Activated T-helper 17 cell treated with anti-CD3 and anti-CD28 coated beads, Interleukin-2, amount 50 U/mL, for 72 hours (primary cell): Measurements from ENCODE around the gene MADCAM1. TPM values are rescaled to one million over a fixed set of nuclear protein-coding genes. Genes with fewer than 3 reads are reported as not detected.
A peak's percentile ranks its signal among the peaks of the same experiment; 100 is the strongest.

ENCODE experiments used
- ATAC-seq: fragments of 150-1000 bp; cut with Tn5 transposase; replicated peaks from 2 replicates; pipeline ENCODE4 v1.10.0; 2021; ENCODE audit warnings: mild to moderate bottlenecking, moderate library complexity
- H3K27ac Mint-ChIP-seq: one replicate; pipeline ENCODE4 v1.8.0; 2022; ENCODE audit warnings: mixed read lengths
- H3K27me3 Mint-ChIP-seq: one replicate; pipeline ENCODE4 v1.8.0; 2022; ENCODE audit warnings: mixed read lengths
- H3K36me3 Mint-ChIP-seq: one replicate; pipeline ENCODE4 v1.8.0; 2022; ENCODE audit warnings: low read depth, mild to moderate bottlenecking, mixed read lengths
- H3K4me1 Mint-ChIP-seq: one replicate; pipeline ENCODE4 v1.8.0; 2022; ENCODE audit warnings: mixed read lengths
- H3K4me3 Mint-ChIP-seq: one replicate; pipeline ENCODE4 v1.8.0; 2022; ENCODE audit warnings: mild to moderate bottlenecking, mixed read lengths
- H3K9me3 Mint-ChIP-seq: one replicate; pipeline ENCODE4 v1.8.0; 2022; ENCODE audit warnings: mixed read lengths
- total RNA-seq, 2 donors: library from RNA; stranded (reverse); gene quantifications; one replicate each; pipeline ENCODE4 v1.2.3, GENCODE V29; 2022

The MADCAM1 gene
- total RNA-seq, 2 donors from 2014 or later, result 0.29 TPM; not detected in 1

GRCh38 chr19:507286-508203 is 11.3 kb downstream of the MADCAM1 start, which contains the start of gene TPGS1:
TPGS1 (plus strand) TSS chr19:507497; CDS start chr19:507507, 10 bp downstream.
- no peaks in the 10 kb centered on the region for H3K27me3 Mint-ChIP-seq
- H3K4me3 Mint-ChIP-seq, result peak within 1 kb of the TSS; percentile 87
- H3K4me1 Mint-ChIP-seq, result peaks cover 22% of the 10 kb centered on the region
- peaks cover 14% of the 10 kb centered on the region for H3K36me3 Mint-ChIP-seq
- ATAC-seq, result peak; percentile 68
- H3K27ac Mint-ChIP-seq, result peak within 1 kb of the TSS; percentile 99
- H3K9me3 Mint-ChIP-seq, result no peaks in the 10 kb centered on the region

DNA sequence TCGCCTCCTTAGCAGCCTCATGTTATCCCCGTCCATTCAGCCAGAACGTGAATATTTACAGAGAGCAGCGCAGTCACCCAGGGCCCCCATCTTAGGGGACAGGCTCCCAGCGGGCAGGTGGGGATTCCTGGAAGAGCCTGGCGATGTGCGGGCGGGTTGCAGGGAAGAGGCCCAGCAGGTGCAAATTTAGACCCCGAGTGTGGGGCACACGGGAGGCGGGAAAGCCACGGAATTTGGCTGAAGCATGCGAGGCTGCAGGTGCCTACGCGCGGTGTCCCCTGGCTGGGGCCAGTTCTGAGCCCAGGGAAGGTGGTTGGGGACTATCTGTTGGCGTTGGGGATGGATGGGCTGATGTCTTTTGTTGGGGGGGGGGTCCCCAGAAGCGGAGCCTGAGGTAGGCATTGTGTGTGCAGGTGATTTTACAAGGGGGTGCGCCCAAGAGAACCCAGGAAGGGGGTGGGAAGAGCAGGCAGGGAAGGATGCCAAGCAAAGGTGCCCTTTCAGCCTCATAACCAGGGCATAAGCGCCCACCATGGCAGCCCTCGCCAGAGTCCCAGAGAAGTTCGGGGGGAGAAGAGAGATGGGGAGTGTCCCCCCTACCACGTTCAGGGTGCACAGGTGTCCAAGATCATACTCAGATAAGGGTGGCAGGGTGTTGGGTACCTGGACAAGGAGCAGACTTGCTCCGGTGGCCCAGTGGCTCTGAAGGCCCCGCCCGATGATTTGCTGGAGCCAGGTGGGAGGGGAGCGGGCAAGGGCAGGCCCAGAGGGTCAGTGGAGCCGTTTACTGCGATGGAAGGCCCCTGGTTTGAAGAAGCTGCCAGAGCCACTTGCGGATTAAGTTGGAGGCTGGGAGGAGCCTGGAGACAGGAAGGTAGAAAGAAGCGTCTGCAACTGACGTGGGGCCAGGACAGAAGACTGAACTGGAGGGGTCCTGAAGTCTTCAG is 12.2 kb downstream of the MADCAM1 start:
- peaks cover 14% of the 10 kb centered on the region for H3K36me3 Mint-ChIP-seq
- peak overlapping the region; percentile 87 for H3K4me3 Mint-ChIP-seq
- no peak for ATAC-seq
- H3K27me3 Mint-ChIP-seq, result no peaks in the 10 kb centered on the region
- peak overlapping the region; percentile 93 for H3K27ac Mint-ChIP-seq
- H3K4me1 Mint-ChIP-seq, result peaks cover 22% of the 10 kb centered on the region
- no peaks in the 10 kb centered on the region for H3K9me3 Mint-ChIP-seq

- ATAC-seq, result peak; percentile 49
- Mint-ChIP-seq H3K4me3 (peak overlapping the region; percentile 87), H3K27me3 (no peaks in the 10 kb centered on the region), H3K9me3 (no peaks in the 10 kb centered on the region), H3K4me1 (peaks cover 26% of the 10 kb centered on the region), H3K27ac (peak overlapping the region; percentile 99), H3K36me3 (peaks cover 14% of the 10 kb centered on the region)
Observed at GRCh38 chr19:510606-511100, 14.4 kb downstream of the MADCAM1 start.

GRCh38 chr19:511101-511851 is 15.0 kb downstream of the MADCAM1 start:
- peak overlapping the region; percentile 87 for H3K4me3 Mint-ChIP-seq

GRCh38 chr19:512547-513365 is 16.5 kb downstream of the MADCAM1 start:
- H3K4me1 Mint-ChIP-seq, result peaks cover 30% of the 10 kb centered on the region
- H3K9me3 Mint-ChIP-seq, result no peaks in the 10 kb centered on the region
- no peak overlapping the region for H3K4me3 Mint-ChIP-seq
- no peaks in the 10 kb centered on the region for H3K27me3 Mint-ChIP-seq
- H3K27ac Mint-ChIP-seq, result peak overlapping the region; percentile 99
- H3K36me3 Mint-ChIP-seq, result peaks cover 6% of the 10 kb centered on the region
- ATAC-seq, result no peak

More at GRCh38 chr19:511101-511851, 15.0 kb downstream of the MADCAM1 start:
- no peaks in the 10 kb centered on the region for H3K9me3 Mint-ChIP-seq
- no peaks in the 10 kb centered on the region for H3K27me3 Mint-ChIP-seq
- peak overlapping the region; percentile 99 for H3K27ac Mint-ChIP-seq
- peaks cover 26% of the 10 kb centered on the region for H3K4me1 Mint-ChIP-seq
- ATAC-seq, result peak; percentile 53
- H3K36me3 Mint-ChIP-seq, result peaks cover 14% of the 10 kb centered on the region

DNA sequence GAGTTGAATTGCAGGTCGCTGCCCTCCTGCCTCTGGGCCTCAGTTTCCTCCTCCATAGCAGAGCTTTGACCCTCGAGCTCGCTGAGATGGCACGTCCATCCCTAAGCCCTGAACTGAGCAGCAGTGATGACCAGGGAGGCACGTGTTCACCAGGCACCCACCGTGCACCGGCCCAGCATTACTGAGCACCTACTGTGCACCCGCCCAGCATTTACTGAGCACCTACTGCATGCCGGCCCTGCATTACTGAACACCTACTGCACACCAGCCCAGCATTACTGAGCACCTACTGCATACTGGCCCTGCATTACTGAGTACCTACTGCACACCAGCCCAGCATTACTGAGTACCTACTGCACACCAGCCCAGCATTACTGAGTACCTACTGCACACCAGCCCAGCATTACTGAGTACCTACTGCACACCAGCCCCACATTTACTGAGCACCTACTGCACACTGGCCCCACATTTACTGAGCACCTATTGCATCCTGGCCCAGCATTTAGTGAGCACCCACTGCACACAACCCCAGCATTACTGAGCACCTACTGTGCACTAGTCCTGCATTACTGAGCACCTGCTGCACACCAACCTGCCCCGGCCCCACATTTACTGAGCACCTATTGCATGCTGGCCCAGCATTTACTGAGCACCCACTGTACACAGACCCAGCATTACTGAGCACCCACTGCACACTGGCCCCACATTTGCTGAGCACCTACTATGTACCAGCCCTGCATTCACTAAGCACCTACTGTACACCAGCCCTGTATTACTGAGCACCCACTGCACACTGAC is 17.3 kb downstream of the MADCAM1 start:
- Mint-ChIP-seq H3K27ac (peak overlapping the region; percentile 18), H3K4me3 (no peak overlapping the region), H3K4me1 (peaks cover 25% of the 10 kb centered on the region), H3K27me3 (no peaks in the 10 kb centered on the region), H3K9me3 (no peaks in the 10 kb centered on the region), H3K36me3 (peaks cover 6% of the 10 kb centered on the region)
- no peak for ATAC-seq

DNA sequence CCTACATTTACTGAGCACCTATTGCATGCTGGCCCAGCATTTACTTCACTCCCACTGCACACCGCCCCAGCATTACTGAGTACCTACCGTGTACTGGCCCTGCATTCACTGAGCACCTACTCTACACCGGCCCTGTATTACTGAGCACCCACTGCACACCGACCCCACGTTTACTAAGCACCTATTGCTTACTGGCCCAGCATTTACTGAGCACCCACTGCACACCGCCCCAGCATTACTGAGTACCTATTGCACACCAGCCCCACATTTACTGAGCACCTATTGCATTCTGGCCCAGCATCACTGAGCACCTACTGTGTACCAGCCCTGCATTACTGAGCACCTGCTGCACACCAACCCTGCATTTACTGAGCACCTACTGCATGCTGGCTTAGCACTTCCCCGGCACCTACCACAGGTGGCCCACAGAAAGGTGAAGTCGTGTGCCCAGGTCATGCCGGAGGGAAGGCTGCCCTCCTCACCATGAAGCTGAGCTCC is 17.9 kb downstream of the MADCAM1 start:
- Mint-ChIP-seq H3K9me3 (no peaks in the 10 kb centered on the region), H3K27ac (peak overlapping the region; percentile 18), H3K4me1 (peaks cover 20% of the 10 kb centered on the region), H3K4me3 (no peak overlapping the region), H3K27me3 (no peaks in the 10 kb centered on the region), H3K36me3 (peaks cover 6% of the 10 kb centered on the region)
- no peak for ATAC-seq

DNA sequence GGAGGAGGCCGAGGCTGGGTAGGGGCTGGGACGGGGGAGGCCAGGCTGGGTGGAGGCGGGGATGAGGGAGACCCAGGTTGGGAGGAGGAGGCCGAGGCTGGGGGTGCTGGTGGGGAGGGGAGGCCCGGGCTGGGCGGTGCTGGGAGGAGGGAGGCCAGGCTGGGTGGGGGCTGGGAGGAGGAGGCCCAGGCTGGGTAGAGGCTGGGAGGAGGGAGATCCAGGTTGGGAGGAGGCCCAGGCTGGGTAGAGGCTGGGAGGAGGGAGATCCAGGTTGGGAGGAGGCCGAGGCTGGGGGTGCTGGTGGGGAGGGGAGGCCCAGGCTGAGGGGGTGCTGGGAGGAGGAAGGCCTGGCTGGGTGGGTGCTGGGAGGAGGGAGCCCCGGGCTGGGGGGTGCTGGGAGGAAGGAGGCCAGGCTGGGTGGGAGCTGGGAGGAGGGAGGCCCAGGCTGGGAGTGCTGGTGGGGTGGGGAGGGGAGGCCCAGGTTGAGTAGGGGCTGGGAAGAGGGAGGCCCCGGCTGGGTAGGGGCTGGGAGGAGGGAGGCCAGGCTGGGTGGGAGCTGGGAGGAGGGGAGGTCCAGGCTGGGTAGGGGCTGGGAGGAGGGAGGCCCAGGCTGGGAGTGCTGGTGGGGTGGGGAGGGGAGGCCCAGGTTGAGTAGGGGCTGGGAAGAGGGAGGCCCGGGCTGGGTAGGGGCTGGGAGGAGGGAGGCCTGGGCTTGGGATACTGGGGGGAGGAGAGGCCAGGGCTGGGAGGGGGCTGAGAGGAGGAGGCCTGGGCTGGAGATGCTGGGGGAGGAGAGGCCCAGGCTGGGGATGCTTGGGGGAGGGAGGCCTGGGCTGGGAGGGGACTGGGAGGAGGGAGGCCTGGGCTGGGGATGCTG is 21.7 kb downstream of the MADCAM1 start:
- H3K27ac Mint-ChIP-seq, result no peak overlapping the region
- ATAC-seq, result no peak
- H3K9me3 Mint-ChIP-seq, result no peaks in the 10 kb centered on the region

GRCh38 chr19:518598-519231 is 22.4 kb downstream of the MADCAM1 start:
- peak; percentile 77 for ATAC-seq
- Mint-ChIP-seq H3K36me3 (no peaks in the 10 kb centered on the region), H3K4me1 (peaks cover 12% of the 10 kb centered on the region), H3K9me3 (no peaks in the 10 kb centered on the region), H3K27me3 (no peaks in the 10 kb centered on the region), H3K27ac (no peak overlapping the region), H3K4me3 (no peak overlapping the region)

More for the DNA sequence above, 21.7 kb downstream of the MADCAM1 start:
- no peaks in the 10 kb centered on the region for H3K36me3 Mint-ChIP-seq
- no peak overlapping the region for H3K4me3 Mint-ChIP-seq
- H3K4me1 Mint-ChIP-seq, result peaks cover 12% of the 10 kb centered on the region
- H3K27me3 Mint-ChIP-seq, result no peaks in the 10 kb centered on the region

- Mint-ChIP-seq H3K4me3 (no peak overlapping the region), H3K4me1 (peaks cover 5% of the 10 kb centered on the region), H3K27ac (no peak overlapping the region), H3K36me3 (no peaks in the 10 kb centered on the region), H3K27me3 (no peaks in the 10 kb centered on the region), H3K9me3 (no peaks in the 10 kb centered on the region)
- no peak for ATAC-seq
Observed at GRCh38 chr19:519449-519865, 23.2 kb downstream of the MADCAM1 start.

DNA sequence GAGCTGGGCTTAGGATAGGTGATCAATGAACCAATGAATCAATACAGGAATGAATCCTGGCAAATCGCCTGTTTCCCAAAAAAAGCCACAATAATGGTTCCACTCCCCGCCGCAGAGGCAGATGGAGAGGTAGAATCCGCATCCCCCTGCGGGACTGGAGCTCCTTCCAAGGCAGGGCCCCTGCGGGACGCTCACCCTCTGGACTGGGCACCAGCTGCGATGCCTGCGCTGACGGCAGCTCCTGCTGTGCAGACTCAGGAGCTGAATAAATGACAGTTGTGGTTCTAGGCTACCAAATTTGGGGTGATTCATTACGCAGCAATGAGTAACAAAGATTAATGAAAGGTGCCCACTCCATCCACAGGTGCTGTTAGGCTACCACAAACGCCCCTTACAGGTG is 26.4 kb downstream of the MADCAM1 start:
- H3K4me1 Mint-ChIP-seq, result no peaks in the 10 kb centered on the region
- no peak for ATAC-seq

More for the DNA sequence above, 26.4 kb downstream of the MADCAM1 start:
- H3K36me3 Mint-ChIP-seq, result no peaks in the 10 kb centered on the region
- no peak overlapping the region for H3K27ac Mint-ChIP-seq
- H3K27me3 Mint-ChIP-seq, result peaks cover 3% of the 10 kb centered on the region
- no peak overlapping the region for H3K4me3 Mint-ChIP-seq
- no peaks in the 10 kb centered on the region for H3K9me3 Mint-ChIP-seq
